ENCODE data around the gene DLD. TPM values are rescaled to one million over a fixed set of nuclear protein-coding genes. Genes with fewer than 3 reads are reported as not detected.

DLD gene
- total and polyA plus RNA-seq, 5 donors from 2014 or later: 44.3 to 81.8 (median 51.6) TPM

DNA sequence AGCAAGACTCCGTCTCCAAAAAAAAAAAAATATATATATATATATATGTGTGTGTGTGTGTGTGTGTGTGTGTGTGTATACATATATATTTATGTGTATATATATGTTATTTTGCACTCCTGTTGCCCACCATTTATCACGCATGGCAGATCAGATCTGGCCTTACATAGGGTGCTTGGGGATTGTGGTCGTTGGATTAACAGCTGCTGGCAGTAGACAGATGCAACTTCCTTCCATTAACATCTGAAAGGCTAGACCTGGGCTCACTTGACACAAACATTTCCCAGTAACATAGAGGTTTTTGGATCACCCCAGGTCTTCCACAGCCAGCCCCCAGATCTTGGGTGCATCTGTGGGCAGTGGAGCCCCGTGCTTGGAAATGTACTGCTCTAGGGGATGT is 40.8 kb upstream of the DLD start:
- ATAC-seq (ENCODE audit: low read depth in 2 of 2) (no peak), DNase-seq (no peak)
- Mint-ChIP-seq H3K36me3 (peaks cover 3% of the 10 kb centered on the region), H3K9me3 (peaks cover 0 to 6% (median 0%) of the 10 kb centered on the region in 7 donors), H3K27me3 (peaks cover 12% of the 10 kb centered on the region), H3K4me1 (peaks cover 6 to 20% (median 16%) of the 10 kb centered on the region in 4 donors), H3K4me3 (no peak overlapping the region), H3K27ac (no peak overlapping the region)
- Histone ChIP-seq H3K4me3 (ENCODE audit: low read depth, low read length) (no peak overlapping the region), H3K27ac (ENCODE audit: insufficient read depth, low read length, poor library complexity, severe bottlenecking) (no peak overlapping the region), H3K4me1 (ENCODE audit: control insufficient read depth, insufficient read depth, low read length, poor library complexity, severe bottlenecking) (peaks cover 5% of the 10 kb centered on the region), H3K9me3 (ENCODE audit: control insufficient read depth in 2 of 2, low read length in 2 of 2) (no peaks in the 10 kb centered on the region), H3K27me3 (ENCODE audit: control insufficient read depth, insufficient read depth, low read length) (peaks cover 2% of the 10 kb centered on the region), H3K36me3 (ENCODE audit: control insufficient read depth, insufficient read depth, low read length) (no peaks in the 10 kb centered on the region)

DNA sequence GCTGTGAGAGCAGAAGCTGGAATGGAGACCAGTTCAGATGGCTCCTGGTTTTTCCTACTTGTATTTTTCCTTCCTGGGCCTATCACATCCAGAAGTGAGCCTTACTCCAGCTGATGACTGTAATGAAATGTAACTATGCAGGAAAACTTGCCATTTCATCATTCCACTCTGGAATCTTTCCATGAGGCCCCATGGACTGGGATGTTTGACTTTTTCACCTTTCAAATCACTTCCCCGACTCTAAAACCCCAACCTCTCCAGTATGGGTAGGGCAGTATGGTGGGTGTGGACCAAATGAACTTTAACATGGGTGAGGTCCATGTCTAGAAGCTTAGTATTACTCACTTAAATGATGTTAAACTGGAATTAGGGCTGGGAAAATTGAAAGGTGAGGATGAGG is 40.3 kb upstream of the DLD start:
- H3K9me3 Mint-ChIP-seq: peaks cover 0 to 6% (median 0%) of the 10 kb centered on the region in 7 donors
- no peak for ATAC-seq (ENCODE audit: low read depth in 2 of 2)
- peak overlapping the region in 1 of 3 donors; percentile 2 for H3K27ac Mint-ChIP-seq
- Histone ChIP-seq H3K4me1 (ENCODE audit: control insufficient read depth, insufficient read depth, low read length, poor library complexity, severe bottlenecking) (peaks cover 9% of the 10 kb centered on the region), H3K27me3 (ENCODE audit: control insufficient read depth, insufficient read depth, low read length) (peaks cover 2% of the 10 kb centered on the region), H3K4me3 (ENCODE audit: low read depth, low read length) (no peak overlapping the region), H3K9me3 (ENCODE audit: control insufficient read depth in 2 of 2, low read length in 2 of 2) (no peaks in the 10 kb centered on the region), H3K36me3 (ENCODE audit: control insufficient read depth, insufficient read depth, low read length) (no peaks in the 10 kb centered on the region), H3K27ac (ENCODE audit: insufficient read depth, low read length, poor library complexity, severe bottlenecking) (no peak overlapping the region)
- peaks cover 6 to 24% (median 18%) of the 10 kb centered on the region in 4 donors for H3K4me1 Mint-ChIP-seq
- DNase-seq: no peak
- peaks cover 12% of the 10 kb centered on the region for H3K27me3 Mint-ChIP-seq
- no peak overlapping the region for H3K4me3 Mint-ChIP-seq
- H3K36me3 Mint-ChIP-seq: peaks cover 3% of the 10 kb centered on the region

DNA sequence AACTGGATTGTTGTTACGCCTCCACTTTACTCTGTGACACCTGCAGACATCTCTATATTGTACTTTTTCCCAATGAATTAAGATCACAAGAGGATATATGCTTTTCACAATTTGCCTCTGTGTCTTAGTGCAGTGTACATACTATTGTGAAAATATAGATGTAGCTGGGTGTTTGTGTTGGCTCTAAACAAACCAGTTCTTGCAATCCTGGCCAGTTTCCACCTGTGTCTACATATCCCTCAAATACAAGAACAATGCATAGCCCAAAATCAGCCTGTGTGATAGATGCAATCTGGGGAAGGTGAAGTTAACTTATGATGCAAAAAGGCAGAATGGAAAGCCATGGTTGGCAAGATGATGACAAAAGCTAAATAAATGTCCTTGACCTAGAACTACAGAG is 36.5 kb upstream of the DLD start:
- Mint-ChIP-seq H3K4me3 (peak overlapping the region in 1 of 4 donors; percentile 27), H3K27ac (peak overlapping the region in 2 of 3 donors; percentile 3 to 91), H3K4me1 (peaks cover 21 to 61% (median 44%) of the 10 kb centered on the region in 4 donors)

DNA sequence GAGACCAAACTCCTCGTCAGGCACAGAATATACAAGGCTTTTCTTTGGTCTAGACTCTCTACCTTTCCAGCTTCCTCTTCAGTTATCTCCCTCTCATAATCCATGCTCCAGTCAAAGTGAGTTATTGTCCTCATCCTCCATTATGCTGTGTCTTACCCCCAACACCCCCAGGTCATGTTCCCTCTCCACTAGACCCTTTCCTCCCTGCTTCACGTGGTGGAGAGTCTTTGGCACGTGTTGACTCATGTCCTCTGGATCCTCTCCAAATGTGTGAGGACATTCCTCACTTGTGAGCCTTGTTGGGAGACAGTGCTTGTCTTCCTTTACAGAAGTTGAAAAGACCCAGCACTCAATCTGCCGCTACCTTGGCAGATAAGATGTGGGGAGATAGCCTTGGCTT is 36.0 kb upstream of the DLD start:
- Histone ChIP-seq H3K4me3 (ENCODE audit: low read depth, low read length) (no peak overlapping the region), H3K4me1 (ENCODE audit: control insufficient read depth, insufficient read depth, low read length, poor library complexity, severe bottlenecking) (peaks cover 40% of the 10 kb centered on the region), H3K36me3 (ENCODE audit: control insufficient read depth, insufficient read depth, low read length) (no peaks in the 10 kb centered on the region), H3K27ac (ENCODE audit: insufficient read depth, low read length, poor library complexity, severe bottlenecking) (peak overlapping the region; percentile 70), H3K27me3 (ENCODE audit: control insufficient read depth, insufficient read depth, low read length) (no peaks in the 10 kb centered on the region), H3K9me3 (ENCODE audit: control insufficient read depth in 2 of 2, low read length in 2 of 2) (no peaks in the 10 kb centered on the region)
- peaks cover 26 to 66% (median 48%) of the 10 kb centered on the region in 4 donors for H3K4me1 Mint-ChIP-seq
- H3K27me3 Mint-ChIP-seq: peaks cover 8% of the 10 kb centered on the region
- peaks cover 0 to 4% (median 2%) of the 10 kb centered on the region in 7 donors for H3K9me3 Mint-ChIP-seq
- peaks cover 3% of the 10 kb centered on the region for H3K36me3 Mint-ChIP-seq
- ATAC-seq (ENCODE audit: low read depth in 2 of 2) (no peak), DNase-seq (no peak)
- no peak overlapping the region for H3K4me3 Mint-ChIP-seq
- H3K27ac Mint-ChIP-seq: peak overlapping the region; percentile 60 to 97 (median 91)

More for the DNA sequence above, 36.5 kb upstream of the DLD start:
- Histone ChIP-seq H3K36me3 (ENCODE audit: control insufficient read depth, insufficient read depth, low read length) (no peaks in the 10 kb centered on the region), H3K4me3 (ENCODE audit: low read depth, low read length) (no peak overlapping the region), H3K4me1 (ENCODE audit: control insufficient read depth, insufficient read depth, low read length, poor library complexity, severe bottlenecking) (peaks cover 37% of the 10 kb centered on the region), H3K27me3 (ENCODE audit: control insufficient read depth, insufficient read depth, low read length) (no peaks in the 10 kb centered on the region), H3K27ac (ENCODE audit: insufficient read depth, low read length, poor library complexity, severe bottlenecking) (no peak overlapping the region), H3K9me3 (ENCODE audit: control insufficient read depth in 2 of 2, low read length in 2 of 2) (no peaks in the 10 kb centered on the region)
- H3K27me3 Mint-ChIP-seq: peaks cover 8% of the 10 kb centered on the region
- H3K9me3 Mint-ChIP-seq: peaks cover 0 to 4% (median 0%) of the 10 kb centered on the region in 7 donors
- no peak for ATAC-seq (ENCODE audit: low read depth in 2 of 2)
- H3K36me3 Mint-ChIP-seq: peaks cover 3% of the 10 kb centered on the region
- DNase-seq: no peak

DNA sequence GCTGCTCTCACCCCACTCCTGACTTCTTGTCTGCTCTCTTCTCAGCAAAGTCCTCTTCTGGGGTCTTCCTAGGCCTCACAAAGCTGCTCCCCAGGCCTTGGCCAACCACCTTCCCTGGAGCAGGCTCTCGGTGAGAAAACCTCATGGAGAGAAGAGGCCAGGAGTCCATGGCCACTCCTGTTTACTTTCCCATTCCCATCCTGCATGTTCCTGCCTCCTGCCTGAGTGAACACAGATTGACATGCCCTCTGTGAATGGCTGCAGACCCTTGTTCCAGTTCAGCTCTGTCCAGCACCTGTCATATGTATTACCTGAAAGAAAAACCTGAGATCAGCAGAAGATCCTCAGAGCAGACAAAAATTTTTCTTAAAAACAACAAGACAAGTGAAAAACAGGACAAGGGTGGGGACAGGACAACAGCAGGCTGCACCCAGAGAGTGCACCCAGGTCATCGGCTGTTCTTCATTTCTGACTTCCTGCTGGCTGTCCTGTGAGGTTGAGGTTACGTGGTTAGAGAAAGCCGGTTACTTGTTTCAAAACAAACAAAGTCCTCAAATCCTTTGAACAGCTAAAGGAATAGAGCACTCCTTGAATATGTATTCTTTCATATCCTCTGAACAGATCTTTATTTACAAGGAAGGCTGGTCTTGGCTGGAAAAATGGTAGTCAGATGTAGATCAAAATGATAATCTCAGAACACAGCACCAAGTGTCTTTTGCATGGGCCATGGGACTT is 34.0 kb upstream of the DLD start:
- peaks cover 40 to 75% (median 55%) of the 10 kb centered on the region in 4 donors for H3K4me1 Mint-ChIP-seq

DNA sequence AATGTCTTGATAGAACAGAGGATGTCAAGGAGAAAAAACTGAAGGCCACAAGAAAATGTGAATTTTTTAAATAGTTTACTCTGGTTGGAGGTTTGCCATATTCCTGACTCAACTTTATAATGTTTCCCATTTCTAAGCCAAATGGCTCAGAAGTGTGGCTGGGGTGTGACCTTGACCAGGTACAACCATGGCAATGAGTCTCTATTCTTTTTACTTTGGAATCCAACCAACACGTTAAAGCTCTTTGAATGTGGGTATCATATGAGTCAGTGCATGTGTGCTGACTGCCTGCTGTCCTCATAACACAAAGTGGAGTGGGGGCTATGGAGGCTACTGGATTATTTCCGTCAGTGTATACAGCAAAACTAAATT is 33.5 kb upstream of the DLD start:
- no peak for DNase-seq
- H3K36me3 Mint-ChIP-seq: no peaks in the 10 kb centered on the region
- no peaks in the 10 kb centered on the region for H3K27me3 Mint-ChIP-seq
- H3K9me3 Mint-ChIP-seq: peaks cover 0 to 11% (median 0%) of the 10 kb centered on the region in 7 donors
- H3K36me3 ChIP-seq (ENCODE audit: control insufficient read depth, insufficient read depth, low read length): no peaks in the 10 kb centered on the region
- H3K4me1 ChIP-seq (ENCODE audit: control insufficient read depth, insufficient read depth, low read length, poor library complexity, severe bottlenecking): peaks cover 40% of the 10 kb centered on the region
- H3K27me3 ChIP-seq (ENCODE audit: control insufficient read depth, insufficient read depth, low read length): no peaks in the 10 kb centered on the region
- H3K4me1 Mint-ChIP-seq: peaks cover 39 to 75% (median 54%) of the 10 kb centered on the region in 4 donors
- H3K27ac Mint-ChIP-seq: peak overlapping the region; percentile 87 to 97 (median 91)
- no peak for ATAC-seq (ENCODE audit: low read depth in 2 of 2)
- peak overlapping the region; percentile 74 for H3K4me3 ChIP-seq (ENCODE audit: low read depth, low read length)
- peak overlapping the region; percentile 42 to 80 (median 64) for H3K4me3 Mint-ChIP-seq
- peak overlapping the region; percentile 70 for H3K27ac ChIP-seq (ENCODE audit: insufficient read depth, low read length, poor library complexity, severe bottlenecking)
- no peaks in the 10 kb centered on the region for H3K9me3 ChIP-seq (ENCODE audit: control insufficient read depth in 2 of 2, low read length in 2 of 2)

More for the DNA sequence above, 34.0 kb upstream of the DLD start:
- peak overlapping the region; percentile 70 for H3K27ac ChIP-seq (ENCODE audit: insufficient read depth, low read length, poor library complexity, severe bottlenecking)
- H3K9me3 ChIP-seq (ENCODE audit: control insufficient read depth in 2 of 2, low read length in 2 of 2): no peaks in the 10 kb centered on the region
- Mint-ChIP-seq H3K36me3 (peaks cover 1% of the 10 kb centered on the region), H3K27me3 (peaks cover 3% of the 10 kb centered on the region), H3K4me3 (peak overlapping the region; percentile 42 to 80 (median 64)), H3K27ac (peak overlapping the region; percentile 87 to 97 (median 91)), H3K9me3 (peaks cover 0 to 11% (median 2%) of the 10 kb centered on the region in 7 donors)
- no peaks in the 10 kb centered on the region for H3K36me3 ChIP-seq (ENCODE audit: control insufficient read depth, insufficient read depth, low read length)
- H3K4me1 ChIP-seq (ENCODE audit: control insufficient read depth, insufficient read depth, low read length, poor library complexity, severe bottlenecking): peaks cover 40% of the 10 kb centered on the region
- DNase-seq (peak in 2 of 3 donors; percentile 40 to 91), ATAC-seq (ENCODE audit: low read depth in 2 of 2) (peak; percentile 78 to 84)
- peak overlapping the region; percentile 74 for H3K4me3 ChIP-seq (ENCODE audit: low read depth, low read length)
- no peaks in the 10 kb centered on the region for H3K27me3 ChIP-seq (ENCODE audit: control insufficient read depth, insufficient read depth, low read length)

DNA sequence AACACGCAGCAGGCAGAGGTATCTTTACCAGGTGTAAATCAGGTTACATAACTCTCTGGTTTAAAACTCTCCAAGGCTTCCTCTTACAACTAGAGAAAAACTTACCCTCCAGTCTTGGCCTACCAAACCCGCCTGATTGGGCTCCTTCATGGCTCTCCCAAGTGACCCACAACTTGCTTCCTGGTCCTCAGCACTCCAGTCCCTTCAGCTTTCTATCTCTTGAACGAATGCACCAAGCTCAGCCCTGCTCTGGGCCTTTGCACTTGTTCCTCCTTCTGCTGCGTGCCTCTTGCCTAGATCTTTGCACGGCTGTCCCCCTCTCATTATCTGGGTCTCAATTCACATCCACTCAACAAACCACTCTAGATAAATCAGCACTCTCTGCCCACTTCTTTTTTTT is 32.7 kb upstream of the DLD start:
- DNase-seq (no peak), ATAC-seq (ENCODE audit: low read depth in 2 of 2) (no peak)
- no peaks in the 10 kb centered on the region for H3K36me3 ChIP-seq (ENCODE audit: control insufficient read depth, insufficient read depth, low read length)
- peaks cover 40% of the 10 kb centered on the region for H3K4me1 ChIP-seq (ENCODE audit: control insufficient read depth, insufficient read depth, low read length, poor library complexity, severe bottlenecking)
- no peaks in the 10 kb centered on the region for H3K27me3 Mint-ChIP-seq
- H3K27ac Mint-ChIP-seq: peak overlapping the region; percentile 1 to 91 (median 80)
- H3K27ac ChIP-seq (ENCODE audit: insufficient read depth, low read length, poor library complexity, severe bottlenecking): no peak overlapping the region
- peaks cover 0 to 11% (median 0%) of the 10 kb centered on the region in 7 donors for H3K9me3 Mint-ChIP-seq
- peaks cover 40 to 76% (median 54%) of the 10 kb centered on the region in 4 donors for H3K4me1 Mint-ChIP-seq
- peak overlapping the region; percentile 74 for H3K4me3 ChIP-seq (ENCODE audit: low read depth, low read length)
- peak overlapping the region in 3 of 4 donors; percentile 72 to 77 (median 76) for H3K4me3 Mint-ChIP-seq
- H3K36me3 Mint-ChIP-seq: no peaks in the 10 kb centered on the region
- no peaks in the 10 kb centered on the region for H3K27me3 ChIP-seq (ENCODE audit: control insufficient read depth, insufficient read depth, low read length)
- no peaks in the 10 kb centered on the region for H3K9me3 ChIP-seq (ENCODE audit: control insufficient read depth in 2 of 2, low read length in 2 of 2)
